Measurements from ENCODE around the gene CCDC190.
"Not testable (repeated sequence)": the region's sequence is repeated elsewhere in the genome, so short reads cannot be mapped to it uniquely, and the experiment has no call there.

CCDC190 gene

GRCh38 chr1:162823771-162824525 is 37.0 kb downstream of the CCDC190 start:
- no peak for DNase-seq

GRCh38 chr1:162823231-162823630 is 37.7 kb downstream of the CCDC190 start:
- DNase-seq = no peak

DNA sequence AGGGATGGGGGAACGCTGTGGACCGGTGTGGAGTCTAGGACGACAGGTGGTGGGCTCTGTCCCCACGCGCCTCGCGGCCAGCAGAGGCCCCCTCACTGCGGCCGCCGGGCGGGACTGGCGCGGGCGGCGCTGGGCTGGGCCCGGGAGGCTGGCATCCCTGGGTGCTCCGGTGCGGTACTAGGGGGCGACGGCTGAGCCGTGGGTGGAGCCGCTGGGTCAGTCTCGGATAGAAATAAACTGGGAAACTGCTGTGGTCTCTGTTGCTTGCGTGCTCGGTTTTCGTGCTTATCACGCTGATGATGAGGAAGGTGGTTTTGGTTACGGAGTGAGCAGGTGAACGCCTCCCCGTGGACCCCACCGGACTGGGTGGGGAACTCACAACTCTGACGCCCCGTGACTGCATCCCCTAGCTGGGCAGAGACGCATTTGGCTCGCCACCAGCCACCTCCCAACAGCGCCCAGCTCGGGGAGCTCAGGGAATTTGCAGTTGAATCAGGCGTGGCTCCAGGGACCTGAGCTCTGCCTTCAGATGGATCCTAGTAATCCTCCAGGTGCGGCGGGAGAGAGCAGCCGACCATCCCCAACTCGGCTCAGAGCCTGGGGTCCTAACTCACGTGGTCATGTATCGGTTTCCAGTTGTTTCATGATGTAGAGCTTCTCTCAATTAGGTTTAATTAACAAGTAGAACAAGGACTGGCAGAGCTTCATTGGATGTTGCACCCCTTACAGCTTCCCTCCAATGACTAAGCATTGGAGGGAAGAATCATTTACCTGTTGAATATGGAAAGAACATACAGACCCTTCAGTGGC is 38.4 kb downstream of the CCDC190 start:
- no peak for DNase-seq

DNA sequence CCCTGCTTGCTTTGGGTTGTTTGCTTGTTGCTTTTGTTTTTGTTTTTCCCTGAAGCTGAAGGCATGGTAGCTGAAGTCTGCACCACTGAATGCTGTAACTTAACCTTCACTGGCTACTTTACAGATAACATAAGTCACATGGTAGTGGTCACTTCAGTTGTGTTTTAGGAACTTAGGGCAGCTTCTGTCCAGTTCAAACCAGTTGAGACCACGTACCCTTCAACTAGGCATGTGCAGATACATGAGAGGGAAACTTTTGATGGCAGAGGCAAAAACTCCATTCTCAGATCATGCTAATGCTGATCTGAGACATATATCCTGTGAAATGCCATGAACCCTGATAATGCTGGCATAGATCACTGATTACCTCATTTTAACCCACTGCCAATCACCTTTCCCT is 42.3 kb downstream of the CCDC190 start:
- DNase-seq = not testable (repeated sequence)

DNA sequence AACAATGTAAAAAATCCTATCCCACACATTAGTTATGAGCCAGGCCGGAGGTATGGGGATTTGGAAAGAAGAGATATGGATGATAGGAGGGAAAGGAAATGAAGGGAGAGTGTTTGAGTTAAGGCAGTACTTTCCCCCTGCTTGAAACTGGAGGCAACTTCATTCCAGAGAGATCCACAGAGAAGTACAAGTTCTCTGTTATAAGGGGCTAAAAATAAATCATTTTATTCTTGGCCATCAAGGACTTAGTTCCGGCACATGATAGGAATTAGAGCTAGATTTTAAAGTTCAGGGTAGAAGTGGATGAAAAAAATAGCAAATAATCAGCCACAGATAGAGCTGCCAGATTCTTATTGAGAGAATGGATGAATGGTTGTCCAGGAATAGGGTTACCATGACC is 42.8 kb downstream of the CCDC190 start:
- not testable (repeated sequence) for DNase-seq

DNA sequence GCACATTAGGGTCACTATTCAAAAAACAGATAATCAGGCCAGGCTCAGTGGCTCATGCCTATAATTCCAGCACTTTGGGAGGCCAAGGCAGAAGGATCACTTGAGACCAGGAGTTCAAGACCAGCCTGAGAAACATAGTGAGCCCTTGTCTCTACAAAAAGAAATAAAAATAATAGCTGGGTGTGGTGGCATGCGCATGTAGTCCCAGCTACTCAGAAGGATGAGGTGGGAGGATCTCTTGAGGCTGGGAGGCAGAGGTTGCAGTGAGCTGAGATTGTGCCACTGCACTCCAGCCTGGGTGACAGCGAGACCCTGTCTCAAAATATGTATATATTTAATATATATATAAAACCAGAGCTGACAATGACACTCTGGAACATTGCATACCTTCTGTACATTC is 48.6 kb downstream of the CCDC190 start:
- not testable (repeated sequence) for DNase-seq

DNA sequence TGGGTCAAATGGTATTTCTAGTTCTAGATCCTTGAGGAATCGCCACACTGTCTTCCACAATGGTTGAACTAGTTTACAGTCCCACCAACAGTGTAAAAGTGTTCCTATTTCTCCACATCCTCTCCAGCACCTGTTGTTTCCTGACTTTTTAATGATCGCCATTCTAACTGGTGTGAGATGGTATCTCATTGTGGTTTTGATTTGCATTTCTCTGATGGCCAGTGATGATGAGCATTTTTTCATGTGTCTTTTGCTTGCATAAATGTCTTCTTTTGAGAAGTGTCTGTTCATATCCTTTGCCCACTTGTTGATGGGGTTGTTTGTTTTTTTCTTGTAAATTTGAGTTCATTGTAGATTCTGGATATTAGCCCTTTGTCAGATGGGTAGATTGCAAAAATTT is 53.5 kb downstream of the CCDC190 start:
- DNase-seq = not testable (repeated sequence)
